ENCODE data around the gene MTFR1L.
A peak's percentile ranks its signal among the peaks of the same experiment; 100 is the strongest.

Gene MTFR1L

DNA sequence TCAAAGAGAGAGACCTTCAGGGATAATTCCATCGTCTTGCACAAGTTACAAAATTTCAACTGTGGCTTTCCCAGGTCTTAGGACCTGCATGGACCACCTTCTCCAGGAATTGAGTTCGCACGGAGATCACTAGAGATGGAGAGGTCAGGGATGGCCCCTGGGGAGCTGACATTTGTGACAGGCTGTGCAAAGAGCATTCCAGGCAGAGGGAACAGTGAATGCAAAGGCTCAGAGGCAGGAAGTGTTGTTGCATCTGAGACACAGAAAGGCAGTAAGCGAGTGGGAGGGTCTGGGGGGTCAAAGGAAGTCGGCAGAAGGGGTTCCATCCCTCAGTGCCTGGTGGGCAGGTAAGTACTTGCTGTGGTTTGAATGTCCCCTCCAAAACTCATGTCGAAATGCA lies 29.3 kb upstream of the MTFR1L start:
- DNase-seq (ENCODE audit: low read depth, low spot score) = no peak

DNA sequence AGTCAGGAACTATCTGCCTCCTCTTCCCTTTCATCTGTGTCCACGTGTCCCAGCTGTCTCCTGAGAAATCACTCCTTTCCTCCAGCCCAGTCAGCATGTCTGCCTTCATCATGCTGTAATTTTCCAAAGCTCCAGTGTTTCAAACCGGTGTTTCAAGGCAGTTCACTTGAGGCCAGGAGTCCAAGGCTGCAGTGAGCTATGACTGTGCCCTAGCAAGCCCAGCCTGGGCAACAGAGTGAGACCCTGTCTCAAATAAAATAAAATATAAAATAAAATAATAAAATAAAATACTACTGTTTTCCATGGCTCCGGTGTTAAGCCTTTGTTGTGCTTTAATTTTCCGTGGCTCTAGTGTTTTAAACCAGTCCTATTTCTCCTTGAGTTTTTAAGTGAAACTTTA lies 27.6 kb upstream of the MTFR1L start:
- DNase-seq (ENCODE audit: low read depth, low spot score) = no peak

DNA sequence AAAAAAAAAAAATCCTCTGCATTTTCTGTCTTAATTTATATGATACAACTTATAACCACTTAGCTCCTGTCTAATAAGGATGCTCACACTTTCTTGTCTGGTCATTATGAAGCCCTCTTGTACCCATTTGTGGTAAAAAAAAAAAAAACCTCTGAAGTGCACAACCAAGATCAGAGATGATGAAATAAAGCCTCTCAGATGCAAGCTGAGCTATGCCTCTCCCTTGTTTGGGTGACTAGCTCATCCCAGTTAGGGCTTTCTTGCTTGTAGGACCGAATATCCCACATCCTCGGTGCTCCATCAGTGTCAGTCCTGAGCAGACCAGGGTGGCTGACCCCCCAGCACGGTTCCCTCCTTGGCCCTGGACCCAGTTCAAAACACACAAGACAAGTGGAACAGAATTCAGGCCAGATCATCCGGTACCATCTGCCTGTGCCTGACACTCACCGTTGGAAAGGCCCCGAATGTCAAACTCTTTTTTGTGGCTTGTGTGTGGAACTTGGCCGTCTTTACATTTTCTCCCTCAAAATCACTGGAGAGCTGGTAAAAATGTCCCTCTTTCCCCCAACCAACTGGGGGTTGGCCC lies 26.1 kb upstream of the MTFR1L start:
- DNase-seq (ENCODE audit: low read depth, low spot score) = no peak

DNA sequence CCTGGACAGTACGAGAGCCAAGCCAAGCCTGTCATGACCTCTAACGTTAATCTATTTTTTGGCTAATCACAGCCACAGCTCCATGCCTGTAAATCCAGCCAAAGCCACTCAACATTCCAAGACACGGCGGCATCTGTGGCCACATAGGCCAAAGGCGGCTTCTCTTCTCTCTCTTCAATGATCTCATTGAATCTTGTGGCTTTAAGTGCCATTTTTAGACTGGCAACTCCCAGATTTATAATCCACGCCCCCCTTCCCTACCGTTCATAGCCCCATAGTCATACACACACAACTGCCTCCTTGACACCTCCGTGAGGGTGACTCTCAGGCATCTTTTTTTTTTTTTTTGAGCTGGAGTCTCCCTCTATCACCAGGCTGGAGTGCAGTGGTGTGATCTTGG lies 25.4 kb upstream of the MTFR1L start:
- no peak for DNase-seq (ENCODE audit: low read depth, low spot score)

DNA sequence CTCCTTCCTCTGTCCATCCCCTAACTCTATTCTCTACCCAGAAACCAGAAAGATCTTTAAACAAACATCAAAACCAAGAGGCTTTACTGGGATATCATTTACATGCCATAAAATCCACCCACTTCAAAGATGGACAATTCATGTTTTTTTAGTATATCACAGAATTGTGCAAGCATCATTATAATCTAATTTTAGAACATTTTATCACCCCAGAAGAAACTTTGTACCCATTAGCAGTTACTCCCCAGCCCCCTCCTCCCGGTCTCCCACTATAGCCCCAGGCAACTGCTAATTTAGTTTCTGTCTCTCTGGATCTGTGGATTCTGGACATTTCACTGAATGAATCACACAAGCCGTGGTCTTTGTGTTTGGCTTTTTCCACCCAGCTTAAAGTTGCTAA lies 24.5 kb upstream of the MTFR1L start:
- no peak for DNase-seq (ENCODE audit: low read depth, low spot score)

DNA sequence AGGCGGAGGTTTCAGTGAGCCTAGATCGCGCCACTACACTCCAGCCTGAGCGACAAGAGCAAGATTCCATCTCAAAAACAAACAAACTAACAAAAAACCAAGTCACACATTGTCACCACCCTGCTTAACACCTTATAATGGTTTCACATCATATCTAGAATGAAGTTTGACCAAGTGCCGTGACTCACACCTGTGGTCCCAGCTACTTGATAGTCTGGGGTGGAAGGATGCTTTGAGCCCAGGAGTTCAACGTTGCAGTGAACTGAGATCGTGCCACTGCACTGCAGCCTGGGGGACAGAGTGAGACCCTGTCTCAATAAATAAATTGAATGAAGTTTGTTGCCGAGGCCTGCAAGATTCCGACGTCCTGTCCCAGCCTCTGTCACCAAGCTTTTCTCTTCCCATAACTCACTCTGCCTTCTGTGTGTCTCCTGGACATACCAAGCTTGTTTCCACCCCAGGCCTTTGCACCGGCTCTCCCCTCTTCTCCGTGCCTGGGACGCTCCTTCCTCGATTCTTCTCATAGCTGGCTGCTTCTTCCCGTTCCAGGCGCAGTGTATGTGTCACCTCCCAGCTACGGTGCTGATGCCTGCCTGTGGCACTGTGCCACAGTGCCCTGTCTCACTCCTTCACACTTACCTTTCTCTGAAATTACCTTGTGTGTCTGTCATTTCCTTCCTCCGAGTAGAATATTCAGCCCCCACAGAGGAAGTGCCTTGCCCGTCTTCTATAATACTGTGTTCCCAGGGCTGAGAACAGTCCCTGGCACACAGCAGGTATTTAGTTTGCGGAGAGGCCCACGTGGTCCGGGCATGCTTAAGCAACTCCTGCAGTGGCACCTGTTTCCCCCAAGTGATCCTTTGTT lies 23.6 kb upstream of the MTFR1L start:
- DNase-seq (ENCODE audit: low read depth, low spot score) = no peak

DNA sequence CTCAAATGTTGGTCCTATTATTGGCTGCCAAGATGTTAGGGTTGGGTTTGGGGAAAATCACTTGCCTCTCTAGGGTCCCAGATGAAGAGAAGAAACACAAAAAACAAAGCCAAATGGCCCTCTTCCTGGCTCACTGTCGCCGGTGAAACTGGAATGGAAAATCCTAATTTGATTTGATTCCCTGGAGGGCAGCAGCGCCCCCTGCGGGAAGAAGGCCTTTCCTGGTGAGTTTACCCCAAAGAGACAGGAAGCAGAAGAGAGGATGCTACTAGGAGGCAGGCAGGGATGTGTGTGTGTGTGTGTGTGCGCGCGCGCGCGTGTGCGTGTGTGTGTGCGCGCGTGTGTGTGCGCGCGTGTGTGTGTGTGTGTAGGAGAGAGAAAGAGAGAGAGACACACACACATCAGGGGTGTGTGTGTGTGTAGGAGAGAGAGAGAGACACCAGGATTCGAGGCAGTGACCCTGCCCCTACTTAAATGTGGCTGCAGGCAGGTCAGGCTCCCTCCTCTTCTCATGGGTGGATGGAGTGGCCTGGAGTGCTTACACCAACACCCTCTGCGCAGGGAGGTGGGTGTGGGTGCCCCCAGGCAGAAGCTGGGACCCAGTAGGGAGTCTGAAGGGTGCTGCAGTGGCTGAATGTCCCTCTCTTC lies 22.8 kb upstream of the MTFR1L start:
- peak; percentile 78 for DNase-seq (ENCODE audit: low read depth, low spot score)

DNA sequence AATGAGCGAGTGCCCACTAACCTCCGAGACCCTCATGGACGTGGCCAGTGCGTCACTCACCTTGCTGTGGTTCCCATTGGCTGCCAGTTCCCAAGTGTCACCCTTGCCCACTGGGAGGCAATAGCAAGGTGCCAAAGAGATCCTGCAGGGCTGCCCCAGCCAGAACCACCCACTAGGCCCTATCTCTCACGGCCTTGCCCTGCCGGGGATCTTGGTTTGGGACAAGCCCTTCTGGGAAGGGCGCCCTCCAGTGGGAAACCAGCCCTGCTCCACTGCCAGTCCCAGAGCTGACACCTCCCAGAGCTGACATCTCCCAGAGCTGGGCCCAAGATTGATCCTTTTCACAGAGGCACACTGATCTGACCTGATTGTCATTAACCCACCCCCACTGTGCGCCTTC lies 21.8 kb upstream of the MTFR1L start:
- DNase-seq (ENCODE audit: low read depth, low spot score) = no peak

DNA sequence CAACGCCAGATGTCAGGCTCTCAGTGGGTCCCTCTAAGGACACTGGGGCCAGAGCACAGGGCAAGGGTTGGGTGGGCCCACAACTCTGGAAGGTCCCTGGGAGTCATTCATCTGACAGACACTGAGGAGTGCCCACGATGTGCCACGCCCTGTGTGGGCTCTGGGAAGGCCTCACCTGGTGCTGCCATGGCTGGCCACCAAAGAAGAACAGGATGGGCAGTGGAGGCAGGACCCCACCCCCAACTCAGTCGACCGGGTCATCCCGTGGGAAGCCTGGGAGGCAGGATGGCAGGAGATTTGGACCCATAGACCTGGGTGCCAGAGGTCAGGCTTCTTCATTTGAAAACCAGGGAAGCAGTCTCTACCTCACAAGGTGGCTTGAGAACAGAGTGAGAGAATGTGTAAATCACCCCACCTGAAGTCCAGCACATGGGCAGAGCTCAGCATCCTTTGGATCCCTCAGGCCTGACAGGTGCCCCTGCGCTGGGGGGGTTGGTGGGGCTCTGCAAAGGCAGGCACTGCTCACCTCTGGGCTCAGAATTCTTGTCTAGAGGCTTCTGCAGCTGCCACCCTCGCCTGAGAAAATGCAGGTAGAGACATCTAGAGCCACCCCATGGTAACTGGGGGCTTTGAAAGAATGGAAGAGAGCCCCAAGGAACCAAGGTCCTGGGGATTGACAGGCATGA lies 20.9 kb upstream of the MTFR1L start:
- DNase-seq (ENCODE audit: low read depth, low spot score) = no peak

DNA sequence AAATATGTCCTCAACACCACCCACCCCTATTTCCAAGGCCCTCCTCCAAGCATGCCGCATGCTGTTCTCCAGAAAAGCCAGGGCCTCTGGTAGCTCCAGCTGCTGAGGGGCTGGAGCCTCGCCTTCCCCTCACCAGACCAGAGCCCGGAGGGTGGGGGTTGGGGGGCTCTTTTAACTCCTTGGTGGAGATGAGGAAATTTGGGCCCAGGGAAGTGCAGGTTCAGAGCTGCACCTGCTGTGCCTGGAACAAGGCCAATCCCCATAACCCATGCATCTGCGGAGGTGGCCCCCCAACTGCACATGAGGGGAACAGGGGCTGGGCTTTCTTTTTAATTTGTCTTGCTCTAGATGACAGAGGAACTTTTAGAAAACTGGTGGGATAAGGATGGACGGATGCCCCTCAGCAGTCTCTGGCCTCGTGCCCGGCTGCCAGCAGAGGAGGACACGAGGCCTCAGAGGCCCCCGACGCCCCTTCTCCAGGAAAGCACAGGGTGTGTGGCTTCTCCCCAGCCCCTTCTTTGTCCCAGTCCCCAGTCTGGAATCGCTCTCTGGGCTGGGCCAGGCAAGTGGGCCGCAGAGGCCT lies 20.3 kb upstream of the MTFR1L start:
- no peak for DNase-seq (ENCODE audit: low read depth, low spot score)

DNA sequence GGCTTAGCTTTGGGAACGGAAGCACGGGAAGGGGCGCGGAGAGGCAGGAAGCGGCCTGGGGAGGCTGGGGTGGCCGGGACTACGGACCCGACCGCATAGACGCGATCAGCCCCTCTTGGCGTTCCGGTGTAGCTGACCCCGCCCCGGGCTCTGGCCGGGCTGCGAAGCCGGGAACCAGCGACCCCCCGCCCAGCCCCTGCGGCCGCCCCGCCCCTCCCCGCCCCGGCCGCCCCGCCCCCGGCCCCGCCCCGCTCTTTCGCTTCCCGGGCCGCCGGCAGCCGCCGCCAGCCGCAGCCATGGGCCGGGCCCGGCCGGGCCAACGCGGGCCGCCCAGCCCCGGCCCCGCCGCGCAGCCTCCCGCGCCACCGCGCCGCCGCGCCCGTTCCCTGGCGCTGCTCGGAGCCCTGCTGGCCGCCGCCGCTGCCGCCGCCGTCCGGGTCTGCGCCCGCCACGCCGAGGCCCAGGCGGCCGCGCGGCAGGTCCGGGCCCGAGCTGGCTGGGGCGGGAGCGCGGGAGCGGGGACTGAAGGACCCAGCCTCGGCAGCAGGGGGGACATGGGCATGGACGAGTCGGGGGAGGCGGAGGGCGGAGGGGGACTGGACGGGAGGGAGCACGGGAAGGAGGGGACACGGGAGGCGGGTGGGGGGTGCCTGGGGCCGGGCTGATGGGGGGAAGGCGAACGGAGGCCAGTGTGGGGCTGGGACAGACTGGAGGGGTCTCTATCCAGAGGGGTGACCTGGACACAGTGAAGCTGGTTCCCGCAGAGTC lies 19.6 kb upstream of the MTFR1L start, which contains the start of gene SELENON:
Gene SELENON, plus strand, starts transcription at position 259 of the 768 bp plus-strand sequence. Its CDS starts 38 bp downstream, at position 297.
- DNase-seq (ENCODE audit: low read depth, low spot score) = no peak

DNA sequence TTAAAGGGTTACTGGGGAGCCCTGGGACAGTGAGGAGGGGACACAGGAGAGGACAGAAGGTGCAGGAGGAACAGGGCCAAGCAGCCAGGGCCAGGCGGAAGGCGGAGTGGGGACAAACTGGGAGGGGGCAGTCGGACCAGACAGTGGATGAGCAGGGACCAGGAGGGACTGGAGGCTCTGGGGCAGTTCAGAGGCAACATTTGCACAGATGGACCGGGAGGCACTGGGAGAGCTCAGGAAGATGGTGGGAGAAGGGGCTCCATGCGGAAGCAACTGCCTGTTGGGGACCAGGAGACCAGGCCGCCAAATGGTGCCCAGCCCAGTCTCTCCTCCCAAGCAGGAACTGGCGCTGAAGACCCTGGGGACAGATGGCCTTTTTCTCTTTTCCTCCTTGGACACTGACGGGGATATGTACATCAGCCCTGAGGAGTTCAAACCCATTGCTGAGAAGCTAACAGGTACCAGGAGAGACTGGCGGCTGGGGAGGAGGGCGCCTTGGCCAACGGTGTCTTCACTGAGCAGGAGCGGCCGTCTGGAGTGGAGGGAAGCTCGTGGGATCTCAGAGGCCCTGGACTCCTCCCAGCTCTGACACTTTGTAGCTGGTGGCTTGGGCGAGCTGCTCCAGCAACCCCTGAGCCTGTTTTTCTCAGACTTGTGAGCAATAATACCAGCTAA lies 18.9 kb upstream of the MTFR1L start:
- DNase-seq (ENCODE audit: low read depth, low spot score) = no peak

DNA sequence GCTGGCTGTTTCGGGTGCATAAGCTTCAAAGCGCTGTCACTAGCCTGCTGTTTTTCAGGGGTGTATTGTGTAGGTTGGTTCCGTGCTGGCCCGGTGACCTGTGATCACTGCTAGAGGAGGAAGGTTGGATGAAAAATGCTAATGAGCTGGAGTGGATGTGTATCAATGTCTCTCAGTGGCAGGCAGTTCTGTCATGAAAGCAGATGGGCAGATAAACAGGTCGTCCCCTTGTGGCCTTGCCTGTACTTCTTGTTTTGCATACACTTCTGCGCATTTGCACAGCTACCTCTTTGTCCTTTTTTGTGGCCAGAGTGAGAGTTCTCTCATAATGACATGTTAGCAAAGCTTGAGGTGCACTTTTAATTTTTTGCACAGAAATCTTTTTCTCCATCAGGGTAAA lies 16.8 kb upstream of the MTFR1L start:
- DNase-seq (ENCODE audit: low read depth, low spot score) = no peak

DNA sequence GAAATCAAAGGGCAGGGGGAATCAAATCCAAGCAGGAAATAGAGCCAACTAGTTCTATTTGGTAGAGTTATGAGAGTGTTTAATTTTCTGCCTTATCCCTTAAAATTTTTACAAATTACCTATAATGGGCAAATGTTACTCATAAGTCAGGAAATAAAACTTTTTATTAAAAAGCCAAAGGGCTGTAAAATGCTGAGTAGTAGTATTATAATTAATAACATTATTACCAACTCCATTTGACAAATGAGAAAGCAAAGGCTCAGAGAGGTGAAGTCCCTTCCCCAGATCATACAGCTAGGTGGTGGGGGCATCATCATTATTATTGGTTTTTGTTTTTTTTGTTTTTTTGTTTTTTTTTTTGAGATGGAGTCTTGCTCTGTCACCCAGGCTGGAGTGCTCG lies 16.4 kb upstream of the MTFR1L start:
- DNase-seq (ENCODE audit: low read depth, low spot score) = no peak

DNA sequence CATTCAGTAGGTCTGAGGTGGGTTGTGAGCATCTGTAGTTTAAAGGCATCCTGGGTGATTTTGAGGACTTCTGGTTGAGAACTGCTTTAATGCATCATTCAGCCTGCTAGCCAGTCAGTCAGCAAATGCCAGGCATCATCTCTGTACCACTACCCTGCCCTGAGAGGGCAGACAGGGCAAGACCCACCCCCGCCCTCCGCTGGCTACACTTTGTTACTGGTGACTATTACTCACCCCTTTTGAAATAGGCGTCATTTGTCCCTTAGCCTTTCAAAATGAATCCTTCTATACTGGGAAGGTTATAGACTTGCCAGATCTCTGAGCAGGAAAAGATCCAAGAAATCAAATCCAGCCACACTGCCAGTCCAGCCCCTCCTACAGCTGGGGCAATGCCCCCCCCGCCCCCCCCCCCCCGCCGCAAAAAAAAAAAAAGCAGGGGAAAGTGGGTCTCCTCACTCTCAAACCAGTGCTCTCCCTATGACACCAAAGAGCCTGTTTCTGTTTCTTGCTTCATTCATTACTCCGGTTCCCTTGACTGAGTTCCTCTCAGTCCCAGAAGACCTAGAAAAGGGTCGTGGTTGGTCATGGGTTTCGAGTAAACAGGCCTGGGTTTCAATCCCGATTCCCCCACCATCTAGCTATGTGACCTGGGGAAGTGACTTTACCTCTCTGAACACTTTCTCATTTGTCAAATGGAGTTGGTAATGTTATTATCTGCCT lies 15.3 kb upstream of the MTFR1L start:
- no peak for DNase-seq (ENCODE audit: low read depth, low spot score)

DNA sequence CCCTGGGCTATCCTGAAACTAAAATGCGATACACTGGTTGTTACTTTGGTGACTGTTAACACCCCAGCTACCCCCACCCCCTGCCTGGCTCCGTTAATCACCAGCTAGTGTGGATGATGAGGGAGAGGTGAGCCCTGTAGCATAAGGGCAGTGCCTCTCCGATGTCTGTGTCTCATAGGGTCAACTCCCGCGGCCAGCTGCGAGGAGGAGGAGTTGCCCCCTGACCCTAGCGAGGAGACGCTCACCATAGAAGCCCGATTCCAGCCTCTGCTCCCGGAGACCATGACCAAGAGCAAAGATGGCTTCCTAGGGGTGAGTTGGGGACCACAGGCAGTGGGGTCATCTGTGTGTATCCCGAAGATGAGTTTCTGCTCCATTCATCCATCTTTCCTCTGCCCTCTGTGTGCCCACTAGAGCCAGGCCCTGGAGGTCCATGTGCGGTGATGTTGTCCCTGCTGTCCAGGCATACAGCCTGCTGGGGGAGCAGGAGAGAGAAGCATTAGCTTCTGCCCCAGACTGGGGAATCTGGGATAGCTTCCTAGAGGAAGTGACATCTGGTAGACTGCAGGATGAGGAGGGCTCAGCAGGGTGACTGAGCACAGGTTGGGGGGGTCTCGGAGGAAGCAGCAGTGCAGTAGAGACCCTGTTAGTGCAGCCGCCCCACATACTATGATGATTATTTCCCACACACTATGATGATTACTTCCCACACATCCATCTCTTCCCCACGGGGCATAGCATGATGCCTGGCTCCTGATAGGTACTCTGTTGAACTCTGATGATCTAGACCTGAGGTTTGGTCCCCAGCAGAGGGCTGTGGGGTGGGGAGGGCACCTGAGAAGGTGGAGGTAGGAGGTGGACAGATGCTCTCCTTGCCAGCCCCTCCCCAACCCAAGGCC lies 14.5 kb upstream of the MTFR1L start:
- no peak for DNase-seq (ENCODE audit: low read depth, low spot score)

DNA sequence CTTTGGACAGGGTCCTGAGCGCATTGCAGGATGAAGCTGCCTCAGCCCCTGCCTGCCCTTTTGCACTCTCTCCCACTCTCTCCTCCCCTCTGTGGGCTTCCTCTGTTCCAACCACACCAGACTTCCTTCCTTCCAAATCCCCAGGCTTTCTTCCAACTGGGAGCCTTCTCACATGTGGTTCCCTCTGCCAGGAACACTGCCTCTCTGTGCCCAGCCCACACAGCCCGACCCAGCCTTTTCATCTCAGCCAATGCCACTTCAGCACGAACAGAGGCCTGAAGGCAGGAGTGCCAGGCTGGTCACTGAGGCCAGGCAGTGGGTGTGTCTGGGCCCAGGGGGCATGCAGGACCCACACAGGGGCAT lies 13.9 kb upstream of the MTFR1L start:
- DNase-seq (ENCODE audit: low read depth, low spot score) = no peak

DNA sequence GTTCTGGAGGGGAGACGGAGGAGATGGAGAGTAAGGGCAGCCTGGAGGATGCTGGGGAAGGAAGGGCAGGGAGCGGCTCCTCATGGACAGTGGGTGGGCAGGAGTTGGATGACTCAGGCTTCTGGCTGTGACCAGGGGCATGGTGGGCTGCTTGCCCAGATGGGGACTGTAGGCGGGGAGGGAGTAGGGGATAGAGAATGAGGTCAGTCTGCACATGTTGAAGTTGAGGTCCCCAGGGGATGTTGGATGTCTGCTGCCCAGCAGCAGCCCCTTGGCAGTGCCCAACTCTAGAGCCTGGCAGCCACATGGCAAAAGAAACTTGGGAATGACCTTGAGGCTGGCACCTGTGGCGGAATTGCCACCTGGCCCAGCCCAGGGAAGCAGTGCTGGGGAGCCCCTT lies 13.3 kb upstream of the MTFR1L start:
- DNase-seq (ENCODE audit: low read depth, low spot score) = no peak

Measured in activated naive CD8-positive, alpha-beta T cell treated with anti-CD3 and anti-CD28 coated beads, Interleukin-2, amount 50 U/mL, for 16 hours (primary cell).